AG04449 (cell line): ENCODE measurements around the gene MANBA.

Experiments
- CTCF ChIA-PET: fragments of 350-600 bp; formaldehyde crosslinking; extraction: SDS; loops from one replicate; lab custom pipeline; 2021; ENCODE audit warnings: antibody characterized with exemption; lab: Yijun Ruan, JAX
- POLR2A ChIA-PET: fragments of 400-600, 350-600 bp; formaldehyde crosslinking; extraction: SDS; loops from one replicate; lab custom pipeline; 2020; ENCODE audit warnings: antibody characterized with exemption, inconsistent platforms; lab: Yijun Ruan, JAX
- DNase-seq: peaks from one replicate; pipeline ENCODE4 v3.0.0-alpha.2; 2010; ENCODE audit warnings: low read depth, low spot score
- H3K4me3 ChIP-seq: 2 replicates; pipeline ENCODE4 v1.5.1; 2011; ENCODE audit warnings: low read depth, mild to moderate bottlenecking, control low read depth, low read length
- TF ChIP-seq, protein P1 (sequence below): IDR thresholded peaks from one replicate; pipeline ENCODE4 v1.5.1; 2011; ENCODE audit warnings: mild to moderate bottlenecking, moderate library complexity, low read length, control low read depth, inconsistent platforms; ENCODE audit not compliant: insufficient read depth; ENCODE audit errors: missing control alignments

The MANBA gene

DNA sequence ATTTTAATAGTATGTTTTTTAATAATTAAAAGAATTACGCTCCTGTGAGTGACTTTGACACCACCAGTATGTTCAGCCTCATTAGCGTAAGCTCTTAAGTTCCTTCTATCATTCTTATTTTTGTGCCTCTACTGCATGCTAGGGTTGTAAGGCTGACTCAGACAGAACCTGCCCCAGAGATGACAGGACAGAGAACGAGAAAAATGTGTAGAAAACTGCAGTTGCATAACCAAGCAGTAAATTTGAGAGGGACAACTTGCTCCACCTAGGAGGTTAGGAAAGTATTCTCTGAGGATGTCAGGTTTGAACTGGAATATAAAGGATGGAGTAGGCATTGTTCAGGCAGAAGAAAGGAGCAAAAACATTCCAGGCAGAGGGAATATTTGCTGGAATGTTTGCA, 160.9 kb downstream of the MANBA start:
- DNase-seq: no peak
- ChIA-PET POLR2A (no interaction called here), CTCF (interaction anchor here (1.2 to 1.3 kb wide), 2 partner anchors 10 to 409 kb away, joined by 3 to 4 read pairs; no protein-coding TSS in a partner anchor)
- no peak overlapping the region for H3K4me3 ChIP-seq
- TF ChIP-seq, protein P1, sequence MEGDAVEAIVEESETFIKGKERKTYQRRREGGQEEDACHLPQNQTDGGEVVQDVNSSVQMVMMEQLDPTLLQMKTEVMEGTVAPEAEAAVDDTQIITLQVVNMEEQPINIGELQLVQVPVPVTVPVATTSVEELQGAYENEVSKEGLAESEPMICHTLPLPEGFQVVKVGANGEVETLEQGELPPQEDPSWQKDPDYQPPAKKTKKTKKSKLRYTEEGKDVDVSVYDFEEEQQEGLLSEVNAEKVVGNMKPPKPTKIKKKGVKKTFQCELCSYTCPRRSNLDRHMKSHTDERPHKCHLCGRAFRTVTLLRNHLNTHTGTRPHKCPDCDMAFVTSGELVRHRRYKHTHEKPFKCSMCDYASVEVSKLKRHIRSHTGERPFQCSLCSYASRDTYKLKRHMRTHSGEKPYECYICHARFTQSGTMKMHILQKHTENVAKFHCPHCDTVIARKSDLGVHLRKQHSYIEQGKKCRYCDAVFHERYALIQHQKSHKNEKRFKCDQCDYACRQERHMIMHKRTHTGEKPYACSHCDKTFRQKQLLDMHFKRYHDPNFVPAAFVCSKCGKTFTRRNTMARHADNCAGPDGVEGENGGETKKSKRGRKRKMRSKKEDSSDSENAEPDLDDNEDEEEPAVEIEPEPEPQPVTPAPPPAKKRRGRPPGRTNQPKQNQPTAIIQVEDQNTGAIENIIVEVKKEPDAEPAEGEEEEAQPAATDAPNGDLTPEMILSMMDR: no peak

DNA sequence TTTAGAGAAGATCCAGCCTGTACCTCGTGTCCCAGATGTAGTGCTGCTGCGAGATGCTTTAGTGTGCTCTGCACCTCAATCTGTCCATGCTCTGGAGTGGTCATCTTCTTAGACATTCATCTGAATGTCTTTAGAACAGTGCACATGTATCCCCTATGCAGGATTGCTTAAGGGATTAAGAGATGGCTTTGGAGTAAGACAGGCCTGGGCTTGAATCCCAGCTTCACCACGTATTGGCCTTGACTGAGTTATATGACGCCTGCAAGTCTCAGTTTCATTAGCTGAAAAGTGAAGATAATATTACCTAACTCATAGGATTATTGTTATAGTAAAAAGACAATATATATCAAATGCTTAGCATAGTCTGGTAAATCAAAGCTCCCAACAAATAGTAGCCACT, 161.3 kb downstream of the MANBA start:
- TF ChIP-seq, protein P1: no peak
- no peak overlapping the region for H3K4me3 ChIP-seq
- no peak for DNase-seq
- ChIA-PET POLR2A (interaction anchor here (1.0 kb wide), 1 partner anchor 99 kb away, joined by 3 read pairs; no protein-coding TSS in a partner anchor), CTCF (interaction anchor here (1.2 to 1.6 kb wide), 3 partner anchors 8 to 409 kb away, joined by 3 to 4 read pairs (median 3); no protein-coding TSS in a partner anchor)

DNA sequence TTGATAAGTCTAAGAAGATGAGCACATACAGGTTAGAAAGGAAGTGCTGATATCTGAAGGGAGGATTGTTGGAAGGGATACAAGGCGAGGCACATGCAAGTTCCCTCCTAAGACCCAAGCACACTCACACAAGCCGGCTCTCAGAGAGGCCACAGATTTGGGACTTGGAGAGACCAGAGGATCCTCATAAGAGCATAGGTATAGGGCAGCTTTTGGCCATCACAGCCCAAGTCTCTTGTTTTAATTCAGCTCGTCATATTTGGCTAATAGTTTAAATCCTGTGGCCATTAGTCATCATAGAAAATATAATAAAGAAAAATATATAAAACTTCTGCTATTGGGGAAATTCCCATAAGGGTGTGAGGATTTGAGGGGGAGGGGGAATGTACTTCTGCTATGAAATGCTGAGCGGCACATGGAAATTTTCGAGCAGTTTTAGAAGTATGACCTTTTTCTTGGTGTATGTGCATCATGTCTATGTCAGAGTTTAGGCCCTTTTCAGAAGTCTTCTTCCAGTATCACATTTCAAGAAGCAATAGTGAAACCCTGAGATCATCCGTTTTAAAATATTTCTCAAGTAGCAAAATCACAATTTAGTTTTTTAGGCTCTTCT, 161.9 kb downstream of the MANBA start:
- ChIA-PET CTCF (interaction anchor here (1.2 to 1.6 kb wide), 3 partner anchors 8 to 494 kb away, joined by 3 read pairs; no protein-coding TSS in a partner anchor), POLR2A (interaction anchor here (1.0 kb wide), 1 partner anchor 99 kb away, joined by 3 read pairs; no protein-coding TSS in a partner anchor)
- DNase-seq: no peak
- H3K4me3 ChIP-seq: no peak overlapping the region
- TF ChIP-seq, protein P1: no peak

DNA sequence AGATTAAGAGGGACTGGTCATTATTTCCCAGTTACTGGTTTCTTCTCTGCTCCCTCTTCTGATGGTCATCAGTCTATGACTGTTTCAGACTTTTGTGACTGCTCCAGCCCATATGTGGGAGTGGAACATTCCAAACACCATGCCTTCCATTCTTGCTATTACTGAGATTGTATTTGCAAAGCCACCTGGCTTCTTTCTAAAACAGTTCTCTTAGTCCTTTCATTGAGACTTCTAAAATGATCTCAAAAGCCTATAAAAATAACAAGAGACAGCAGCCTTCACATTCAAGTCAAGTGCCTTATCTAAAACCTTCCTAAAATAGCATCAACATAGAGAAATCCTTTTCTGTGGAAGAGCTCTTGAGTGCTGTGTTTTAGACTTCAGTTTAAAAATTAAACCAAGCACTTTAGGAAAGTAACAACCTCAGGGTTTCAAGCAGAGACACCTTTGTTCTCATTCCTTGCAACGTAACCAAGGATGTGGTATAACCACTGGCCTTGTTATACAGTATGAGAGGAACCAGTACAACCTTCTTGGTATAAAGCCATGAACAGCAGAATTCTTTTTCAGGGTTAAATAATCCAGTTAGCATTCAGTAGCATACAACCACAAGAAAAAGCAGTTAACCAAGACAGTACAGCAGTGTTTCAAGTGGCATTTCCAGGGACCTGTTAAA, 162.5 kb downstream of the MANBA start:
- H3K4me3 ChIP-seq: no peak overlapping the region
- ChIA-PET POLR2A (interaction anchor here (1.0 kb wide), 1 partner anchor 98 kb away, joined by 3 read pairs; no protein-coding TSS in a partner anchor), CTCF (interaction anchor here (1.5 to 1.6 kb wide), 2 partner anchors 9 to 494 kb away, joined by 3 read pairs; no protein-coding TSS in a partner anchor)
- DNase-seq: no peak
- TF ChIP-seq, protein P1: no peak

DNA sequence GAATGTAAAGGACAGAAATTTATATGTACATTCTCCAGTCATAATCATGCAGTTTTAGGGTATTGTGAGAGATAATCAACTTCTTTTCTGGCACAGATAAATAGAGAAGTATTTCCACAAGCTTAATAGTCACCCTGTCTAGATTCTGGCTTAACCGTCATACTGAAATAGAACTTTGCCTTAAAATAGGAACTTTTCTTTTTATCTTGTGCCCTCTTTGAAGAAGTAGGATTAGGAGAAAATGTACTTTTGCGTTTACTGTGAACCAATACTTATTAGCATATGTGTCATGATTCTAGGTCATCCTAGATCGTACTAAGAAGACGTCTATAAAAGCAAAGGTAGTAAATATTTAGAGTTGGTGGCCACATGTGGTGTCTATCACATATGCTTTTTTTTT, 164.2 kb downstream of the MANBA start:
- no peak overlapping the region for H3K4me3 ChIP-seq
- TF ChIP-seq, protein P1: no peak
- POLR2A ChIA-PET: no interaction called here
- CTCF ChIA-PET: interaction anchor here (0.7 to 1.3 kb wide), 2 partner anchors 13 to 16 kb away, joined by 3 to 5 read pairs; no protein-coding TSS in a partner anchor
- no peak for DNase-seq

DNA sequence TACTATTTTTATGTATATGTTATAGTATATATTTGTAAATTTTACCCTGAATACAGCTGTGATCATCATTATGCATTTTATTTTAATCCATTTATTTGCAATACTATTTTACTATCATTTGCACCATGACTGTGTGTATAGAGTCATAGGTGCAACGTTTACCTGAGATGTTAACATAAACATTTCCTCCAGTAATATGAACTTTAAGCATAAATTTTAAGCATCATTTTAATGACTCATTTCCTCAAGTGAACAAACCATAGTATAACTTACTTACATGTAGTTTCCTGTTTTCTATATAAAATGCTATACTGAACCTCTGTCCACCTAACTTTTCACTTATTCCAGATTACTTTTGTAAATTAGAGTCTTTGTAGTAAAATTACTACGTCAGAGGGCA, 166.8 kb downstream of the MANBA start:
- TF ChIP-seq, protein P1: no peak
- DNase-seq: no peak
- CTCF ChIA-PET: no interaction called here
- H3K4me3 ChIP-seq: no peak overlapping the region
- POLR2A ChIA-PET: no interaction called here
